HG02943 (cell line): ENCODE measurements around the gene NUBPL.
"Not testable (repeated sequence)": the region's sequence is repeated elsewhere in the genome, so short reads cannot be mapped to it uniquely, and the experiment has no call there.

Experiments used
- ATAC-seq: cut with Tn5 transposase; IDR thresholded peaks from one replicate; pipeline ENCODE4 v1.9.1; 2021; ENCODE audit warnings: mild to moderate bottlenecking, low read depth, moderate library complexity; ENCODE audit not compliant: unreplicated experiment

Gene NUBPL

DNA sequence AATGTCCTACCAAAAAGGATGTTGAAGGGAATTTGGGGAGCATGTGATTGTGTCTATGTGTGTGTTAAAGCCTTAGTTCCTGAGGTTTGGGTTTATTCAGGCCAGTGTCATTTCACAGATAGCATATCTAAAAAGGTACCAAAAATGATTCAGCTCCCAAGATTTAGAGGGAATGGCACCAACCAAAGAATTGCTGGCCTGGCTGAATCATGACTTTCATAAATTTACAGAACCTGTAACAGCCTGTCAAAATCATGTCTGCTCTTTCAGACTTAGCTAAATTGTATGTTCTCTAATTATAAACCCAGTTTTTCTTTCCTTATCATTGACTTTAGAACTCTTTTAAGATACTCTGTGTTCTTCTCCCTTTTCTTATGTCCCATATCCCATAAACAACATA lies 231.5 kb downstream of the NUBPL start:
- ATAC-seq, result no peak

DNA sequence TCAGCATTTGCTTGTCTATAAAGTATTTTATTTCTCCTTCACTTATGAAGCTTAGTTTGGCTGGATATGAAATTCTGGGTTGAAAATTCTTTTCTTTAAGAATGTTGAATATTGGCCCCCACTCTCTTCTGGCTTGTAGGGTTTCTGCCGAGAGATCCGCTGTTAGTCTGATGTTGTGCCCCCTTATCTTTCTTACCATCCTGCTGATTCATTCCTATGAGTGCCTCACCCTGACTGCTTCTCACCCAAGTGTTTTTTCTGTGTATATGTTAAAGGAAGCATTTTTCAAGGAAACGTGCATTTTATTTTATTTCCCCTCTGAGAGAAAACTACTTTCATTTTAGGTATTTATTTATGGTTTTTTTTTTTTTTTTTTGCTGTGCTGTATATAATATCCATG lies 236.7 kb downstream of the NUBPL start:
- ATAC-seq, result not testable (repeated sequence)

DNA sequence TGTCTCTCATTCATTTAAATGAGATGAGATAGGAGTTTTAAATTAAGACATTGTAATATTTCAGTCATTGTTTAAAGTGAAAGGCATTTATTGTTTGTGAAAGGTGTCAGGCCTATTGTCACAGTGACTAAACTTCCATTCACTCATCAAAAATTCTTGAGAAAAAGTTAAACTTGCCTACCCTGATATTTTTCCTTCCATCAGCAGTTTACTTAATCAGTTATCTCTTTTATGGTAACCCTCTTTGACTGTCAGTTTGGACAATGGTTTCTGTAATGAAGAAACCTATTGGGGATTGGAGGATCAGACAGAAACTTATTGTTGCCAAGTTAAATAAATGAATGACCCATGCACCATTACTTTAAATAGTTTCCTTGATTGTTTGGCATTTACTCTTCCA lies 241.6 kb downstream of the NUBPL start:
- no peak for ATAC-seq

DNA sequence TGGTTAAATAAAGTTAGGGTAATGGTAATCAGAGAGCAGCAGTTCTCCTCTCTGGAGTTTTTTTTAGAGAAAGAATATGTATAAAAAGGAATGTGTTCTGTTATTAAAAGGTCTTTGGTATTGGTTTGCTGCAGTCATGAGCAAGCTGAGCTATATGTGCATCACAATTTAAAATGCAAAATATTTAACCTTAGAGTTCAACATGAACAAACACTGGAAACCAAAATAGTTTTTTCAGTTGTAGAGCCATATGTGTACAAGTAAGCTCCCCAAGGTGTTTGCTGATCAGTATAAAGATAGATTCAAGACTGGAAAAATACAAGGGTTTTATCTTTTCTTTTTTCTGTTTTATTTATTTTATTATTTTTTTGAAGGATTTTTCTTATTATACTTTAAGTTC lies 245.0 kb downstream of the NUBPL start:
- ATAC-seq, result no peak

DNA sequence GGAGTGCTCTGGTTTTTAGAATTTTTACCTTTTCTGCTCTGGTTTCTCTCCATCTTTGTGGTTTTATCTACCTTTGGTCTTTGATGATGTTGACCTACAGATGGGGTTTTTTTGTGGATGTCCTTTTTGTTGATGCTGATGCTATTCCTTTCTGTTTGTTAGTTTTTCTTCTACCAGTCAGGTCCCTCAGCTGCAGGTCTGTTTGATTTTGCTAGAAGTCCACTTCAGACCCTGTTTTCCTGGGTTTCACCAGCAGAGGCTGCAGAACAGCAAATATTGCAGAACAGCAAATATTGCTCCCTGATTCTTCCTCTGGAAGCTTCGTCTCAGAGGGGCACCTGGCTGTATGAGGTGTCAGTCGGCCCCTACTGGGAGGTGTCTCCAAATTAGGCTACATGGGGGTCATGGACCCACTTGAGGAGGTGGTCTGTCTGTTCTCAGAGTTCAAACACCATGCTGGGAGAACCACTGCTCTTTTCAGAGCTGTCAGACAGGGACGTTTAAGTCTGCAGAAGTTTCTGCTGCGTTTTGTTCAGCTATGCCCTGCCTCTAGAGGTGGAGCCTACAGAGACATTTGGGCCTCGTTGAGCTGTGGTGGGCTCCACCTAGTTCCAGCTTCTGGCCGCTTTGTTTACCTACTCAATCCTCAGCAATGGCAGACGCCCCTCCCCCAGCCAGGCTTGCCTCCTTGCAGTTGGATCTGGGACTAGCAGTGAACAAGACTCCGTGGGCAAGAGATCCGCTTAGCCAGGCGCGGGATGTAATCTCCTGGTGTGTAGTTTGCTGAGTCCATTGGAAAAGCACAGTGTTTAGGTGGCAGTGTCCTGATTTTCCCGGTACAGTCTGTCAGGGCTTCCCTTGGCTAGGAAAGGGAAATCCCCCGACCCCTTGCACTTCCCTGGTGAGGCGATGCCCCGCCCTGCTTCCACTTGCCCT lies 250.8 kb downstream of the NUBPL start:
- ATAC-seq, result not testable (repeated sequence)

DNA sequence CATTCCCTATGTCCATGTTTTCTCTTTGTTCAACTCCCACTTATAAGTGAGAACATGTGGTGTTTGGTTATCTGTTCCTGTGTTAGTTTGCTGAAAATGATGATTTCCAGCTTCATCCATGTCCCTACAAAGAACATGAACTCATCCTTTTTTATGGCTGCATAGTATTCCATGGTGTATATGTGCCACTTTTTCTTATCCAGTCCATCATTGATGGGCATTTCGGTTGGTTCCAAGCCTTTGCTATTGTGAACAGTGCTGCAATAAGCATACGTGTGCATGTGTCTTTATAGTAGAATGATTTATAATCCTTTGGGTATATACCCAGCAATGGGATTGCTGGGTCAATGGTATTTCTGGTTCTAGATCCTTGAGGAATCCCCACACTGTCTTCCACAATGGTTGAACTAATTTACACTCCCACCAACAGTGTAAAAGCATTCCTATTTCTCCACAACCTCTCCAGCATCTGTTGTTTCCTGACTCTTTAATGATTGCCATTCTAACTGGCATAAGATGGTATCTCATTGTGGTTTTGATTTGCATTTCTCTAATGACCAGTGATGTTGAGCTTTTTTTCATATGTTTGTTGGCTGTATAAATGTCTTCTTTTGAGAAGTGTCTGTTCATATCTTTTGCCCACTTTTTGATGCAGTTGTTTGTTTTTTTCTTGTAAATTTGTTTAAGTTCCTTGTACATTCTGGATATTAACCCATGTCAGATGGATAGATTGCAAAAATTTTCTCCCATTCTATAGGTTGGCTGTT lies 252.7 kb downstream of the NUBPL start:
- ATAC-seq, result not testable (repeated sequence)

DNA sequence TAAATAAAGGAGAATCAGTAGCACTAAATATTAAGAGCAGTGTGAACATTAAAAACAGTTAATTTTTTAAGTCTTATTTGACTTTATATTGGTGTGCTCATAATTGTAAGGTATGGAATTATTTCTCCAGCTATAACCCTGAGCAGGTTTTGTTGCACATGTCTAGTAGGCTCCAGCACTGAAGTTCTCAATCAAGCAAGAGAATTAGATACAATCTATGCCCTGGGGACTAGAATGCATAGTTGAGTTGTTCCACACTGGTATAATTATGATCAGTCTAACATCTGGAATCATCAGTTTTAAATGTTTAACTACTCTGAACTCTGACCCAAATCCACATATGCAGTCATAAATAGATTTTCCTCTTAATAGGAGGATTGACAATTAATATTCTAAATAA lies 258.1 kb downstream of the NUBPL start:
- no peak for ATAC-seq

DNA sequence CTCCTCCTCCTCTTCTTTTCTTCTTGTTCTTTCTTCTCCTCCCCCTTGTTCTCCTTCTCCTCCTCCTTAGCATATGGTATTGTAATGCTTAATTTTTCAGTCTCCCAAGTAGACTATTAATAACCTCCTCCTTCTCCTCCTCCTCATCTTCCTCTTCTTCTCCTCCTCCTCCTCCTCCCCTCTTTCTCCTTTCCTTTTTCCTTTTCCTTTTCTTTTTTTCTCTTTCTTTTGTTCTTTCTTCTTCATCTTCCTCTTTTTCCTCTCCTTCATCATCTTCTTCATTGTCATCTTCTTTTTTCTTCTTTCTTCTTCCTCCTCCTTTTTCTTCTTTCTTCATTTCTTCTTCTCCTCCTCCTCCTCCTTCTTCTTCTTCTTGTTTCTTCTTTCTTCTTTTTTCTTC lies 264.3 kb downstream of the NUBPL start:
- no peak for ATAC-seq

DNA sequence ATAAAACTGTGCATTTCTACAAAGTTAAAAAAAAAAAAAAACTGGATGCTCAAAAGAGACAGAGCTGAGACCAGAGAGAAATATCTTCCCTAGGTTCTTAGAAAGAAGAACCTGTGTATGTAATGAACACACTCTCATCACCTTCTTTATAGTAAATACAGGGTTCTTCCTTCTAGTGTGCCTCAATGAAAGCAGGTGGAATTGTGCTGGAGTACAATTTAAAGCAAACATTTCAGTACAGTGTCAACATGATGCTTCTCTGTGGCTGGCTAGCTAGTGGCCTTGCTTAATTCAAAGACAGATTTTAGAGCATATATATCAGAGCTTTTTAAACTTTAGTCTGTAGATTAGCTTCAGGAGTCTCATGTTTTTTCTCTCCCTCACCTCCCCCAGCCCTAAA lies 266.1 kb downstream of the NUBPL start:
- ATAC-seq, result no peak

DNA sequence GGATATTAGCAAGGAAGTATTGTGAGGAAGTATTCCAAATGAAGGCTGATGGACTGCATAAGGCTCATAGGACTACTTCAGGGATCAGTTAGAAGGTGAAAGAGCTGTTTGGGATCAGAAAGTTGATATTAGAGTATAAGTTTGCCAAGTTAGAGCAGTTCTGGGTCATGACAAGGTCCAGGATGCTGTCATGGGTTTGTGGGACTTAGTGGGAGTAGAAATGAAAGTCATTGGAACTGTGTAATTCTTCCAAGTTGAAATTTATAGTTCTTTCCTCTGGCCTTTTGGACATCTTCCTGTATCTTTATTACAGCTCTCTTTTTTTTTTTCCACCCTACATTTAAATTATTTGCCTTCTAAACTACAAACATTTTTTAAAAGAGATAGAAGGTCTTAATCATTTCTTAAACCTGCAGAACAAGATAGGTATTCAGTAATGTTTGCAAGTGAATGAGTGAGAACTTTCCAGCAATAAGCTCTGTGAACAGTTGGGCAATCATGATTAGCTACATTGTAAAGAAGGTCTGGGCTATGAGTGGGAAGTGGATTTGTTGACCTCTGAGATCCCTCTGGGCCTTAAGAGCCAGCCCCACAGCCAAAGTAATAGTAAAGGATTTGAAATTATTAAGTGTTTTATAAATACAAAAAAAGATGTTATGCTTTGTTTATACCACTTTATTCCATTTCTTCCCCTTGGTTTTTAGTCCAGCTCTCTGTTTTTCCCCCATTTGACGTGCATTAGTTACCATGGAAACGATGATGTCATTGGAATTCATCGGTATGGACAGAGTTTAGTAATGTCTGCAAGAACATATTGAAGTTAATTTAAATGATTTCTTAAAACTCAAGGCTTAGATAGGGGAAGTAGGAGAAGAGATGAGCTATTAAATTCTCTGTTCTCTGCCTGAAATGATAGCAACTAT lies 268.0 kb downstream of the NUBPL start:
- no peak for ATAC-seq

DNA sequence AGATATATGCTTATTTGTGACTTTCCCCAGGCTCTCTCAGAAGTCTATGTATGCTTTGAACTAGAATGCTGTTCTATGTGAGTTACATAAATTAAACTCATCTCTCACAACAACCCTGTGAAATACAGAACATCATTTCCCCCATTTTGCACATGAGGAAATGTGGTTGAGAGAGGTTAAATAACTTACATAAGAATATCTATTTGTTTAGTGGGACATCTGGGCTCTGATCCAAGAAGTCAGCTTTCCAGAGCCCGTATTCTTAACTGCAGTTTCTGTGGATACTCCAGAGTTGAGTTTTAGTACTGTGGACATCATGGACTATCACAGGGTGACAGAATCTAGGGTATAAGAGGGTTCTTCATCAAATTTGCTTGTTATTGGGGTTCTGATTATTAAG lies 273.4 kb downstream of the NUBPL start:
- ATAC-seq, result no peak

DNA sequence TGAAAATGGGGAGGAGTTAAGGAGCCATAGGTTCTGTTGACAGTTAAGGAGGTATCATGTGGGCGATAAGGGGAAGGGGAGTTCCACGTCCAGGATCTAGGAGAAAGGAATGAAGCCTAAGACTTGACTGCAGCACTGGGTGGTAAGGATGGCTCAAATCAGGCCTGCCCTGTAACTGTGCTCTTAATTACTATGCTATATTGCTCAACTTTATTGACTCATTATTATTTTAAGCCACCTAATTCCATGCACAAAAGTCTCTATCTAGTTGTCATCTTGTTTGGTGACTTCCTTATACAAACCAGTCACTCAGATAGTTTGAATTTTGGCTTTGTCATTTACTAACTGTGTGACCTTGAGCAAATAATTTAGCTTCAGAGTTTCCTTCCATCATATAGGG lies 273.8 kb downstream of the NUBPL start:
- ATAC-seq, result no peak

DNA sequence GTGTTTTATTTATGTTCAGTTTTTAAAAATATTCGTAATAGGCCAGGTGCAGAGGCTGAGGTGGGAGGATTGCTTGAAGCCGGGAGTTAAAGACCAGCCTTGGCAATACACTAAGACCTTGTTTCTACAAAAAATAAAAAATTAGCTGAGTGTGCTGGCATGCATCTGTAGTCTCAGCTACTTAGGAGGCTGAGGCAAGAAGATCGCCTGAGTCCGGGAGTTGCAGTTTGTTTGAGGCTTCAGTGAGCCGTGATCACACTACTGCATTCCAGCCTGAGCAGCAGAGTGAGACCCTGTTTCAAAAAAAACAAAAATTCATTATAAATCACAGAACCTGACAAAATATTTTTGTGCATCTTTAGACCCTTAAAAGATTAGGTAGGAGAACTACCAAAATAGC lies 275.8 kb downstream of the NUBPL start:
- no peak for ATAC-seq

DNA sequence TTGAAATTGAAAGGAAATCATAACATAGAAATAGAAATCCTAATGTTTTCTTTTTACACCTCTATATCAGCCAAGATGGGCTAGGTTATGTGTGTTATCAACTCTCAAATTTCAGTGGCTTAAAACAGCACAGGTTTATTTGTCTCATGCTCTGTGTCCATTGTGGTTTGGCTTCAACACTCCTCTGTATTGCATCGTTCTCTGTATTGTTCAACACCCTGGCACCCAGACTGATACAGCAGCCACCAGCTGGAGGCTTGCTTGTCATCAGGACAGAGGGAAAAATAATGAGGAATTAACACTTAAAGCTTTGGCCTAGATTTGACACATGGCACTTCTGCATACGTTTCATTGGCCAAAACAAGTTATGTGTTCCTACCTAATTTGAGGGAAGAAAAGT lies 281.7 kb downstream of the NUBPL start:
- no peak for ATAC-seq

DNA sequence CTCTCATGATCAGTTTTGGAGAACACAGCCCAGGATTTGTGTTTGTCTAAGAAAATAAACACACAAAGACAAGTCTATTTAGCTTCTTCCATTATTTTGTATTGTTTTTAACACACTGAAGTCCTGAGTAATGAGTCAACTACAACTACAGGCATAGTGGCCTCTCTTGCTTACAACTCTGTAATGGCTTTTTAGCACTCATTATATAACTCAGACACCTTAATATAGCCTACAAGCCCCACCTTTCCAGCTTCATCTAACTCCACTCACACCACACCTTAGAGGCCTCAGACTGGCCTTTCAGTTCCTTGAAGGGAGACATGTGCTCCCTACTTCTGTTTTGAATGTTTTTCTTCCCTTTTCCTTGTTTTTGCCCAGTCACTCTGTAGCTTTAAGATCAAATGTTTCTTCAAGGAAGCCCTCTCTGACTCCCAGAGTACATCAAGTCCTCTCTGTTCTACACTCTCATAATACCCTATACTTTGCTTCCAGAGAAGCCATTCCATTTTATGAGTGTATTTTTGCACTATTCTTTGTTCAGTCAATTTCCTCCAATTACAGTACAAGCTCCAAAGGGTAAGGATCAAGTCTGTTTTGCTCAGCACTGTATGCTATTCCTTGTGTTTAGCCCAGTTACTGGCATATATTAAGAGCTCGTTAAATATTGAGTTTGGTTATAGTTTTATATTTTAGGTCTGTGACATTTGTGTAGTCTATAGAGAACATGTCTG lies 282.3 kb downstream of the NUBPL start:
- no peak for ATAC-seq

DNA sequence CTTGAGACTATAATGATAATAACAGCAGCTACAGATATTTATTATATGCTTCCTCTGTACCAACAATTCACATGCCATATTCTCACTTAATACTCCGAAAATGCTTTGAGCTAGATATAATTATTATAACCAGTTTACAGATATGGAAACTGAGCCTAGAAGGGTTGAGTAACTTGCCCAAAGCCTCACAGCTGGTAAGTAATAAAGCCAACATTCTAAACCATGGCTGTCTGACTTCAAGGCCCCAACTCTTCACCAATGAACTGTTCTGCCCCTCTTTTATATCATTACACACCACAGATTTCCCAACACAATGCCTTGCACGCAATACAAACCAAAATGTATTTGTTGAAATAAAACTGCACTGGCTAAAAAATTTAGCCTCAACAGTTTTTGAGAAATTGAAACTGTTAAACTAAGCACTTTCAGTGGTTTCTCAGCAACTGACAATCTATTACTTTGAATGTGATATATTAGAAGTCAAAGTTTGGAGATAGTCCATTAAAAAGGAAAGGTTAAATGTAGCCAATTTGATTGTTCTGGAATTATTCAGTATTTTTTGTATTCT lies 293.4 kb downstream of the NUBPL start:
- ATAC-seq, result no peak

DNA sequence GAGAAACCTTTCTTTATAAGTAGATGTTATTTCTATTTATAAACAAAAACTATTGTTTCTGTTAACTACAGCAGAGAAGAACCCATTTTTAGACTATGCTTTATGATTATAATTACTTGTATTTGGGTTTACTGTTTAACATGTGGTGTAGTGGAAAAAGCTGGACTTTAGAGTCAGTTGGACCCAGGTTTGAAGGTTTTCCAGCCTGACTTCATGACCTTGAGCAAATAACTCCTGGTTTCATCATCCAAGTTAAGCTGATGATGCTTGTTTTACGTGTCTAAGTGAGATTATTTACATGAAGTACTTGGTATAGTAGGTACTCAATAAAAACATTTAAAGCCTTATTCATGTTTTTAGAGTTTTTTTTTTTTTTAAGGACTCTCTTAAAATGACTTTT lies 294.1 kb downstream of the NUBPL start:
- no peak for ATAC-seq

DNA sequence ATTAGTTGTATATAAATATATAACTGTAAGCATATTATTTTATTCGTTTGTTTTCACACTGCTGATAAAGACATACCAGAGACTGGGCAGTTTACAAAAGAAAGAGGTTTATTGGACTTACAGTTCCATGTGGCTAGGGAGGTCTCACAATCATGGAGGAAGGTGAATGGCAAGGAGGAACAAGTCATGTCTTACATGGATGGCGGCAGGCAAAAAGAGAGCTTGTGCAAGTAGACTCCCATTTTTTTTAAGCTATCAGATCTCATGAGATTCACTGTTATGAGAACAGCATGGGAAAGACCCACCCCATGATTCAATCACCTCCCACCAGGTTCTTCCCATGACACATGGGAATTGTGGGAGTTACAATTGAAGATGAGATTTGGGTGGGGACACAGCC lies 294.8 kb downstream of the NUBPL start:
- not testable (repeated sequence) for ATAC-seq

DNA sequence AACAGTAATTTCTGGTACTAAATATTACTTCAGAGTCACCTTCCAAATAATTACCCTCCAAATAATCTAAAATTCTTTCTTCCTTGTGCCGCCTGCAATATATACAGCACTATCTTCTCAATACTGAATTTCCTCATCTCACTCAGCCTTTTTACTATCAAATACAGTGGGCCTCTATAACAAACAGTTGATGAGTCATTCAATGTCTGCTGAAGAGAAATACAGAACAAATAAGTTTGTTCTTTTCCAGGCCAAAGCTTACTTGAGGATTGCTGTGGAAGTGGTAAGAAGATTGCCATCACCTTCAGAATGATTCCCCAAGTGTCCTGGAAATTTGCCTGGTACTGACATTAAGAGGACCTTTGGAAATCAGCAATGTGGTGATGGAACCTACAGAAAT lies 297.7 kb downstream of the NUBPL start:
- no peak for ATAC-seq
